HG03159 (cell line): ENCODE data around the gene ZBTB24.

Source experiments
- ATAC-seq: cut with Tn5 transposase; IDR thresholded peaks from one replicate; pipeline ENCODE4 v1.9.1; 2021; ENCODE audit warnings: mild to moderate bottlenecking, moderate library complexity; ENCODE audit not compliant: unreplicated experiment

Gene ZBTB24

GRCh38 chr6:109434456-109434855 lies 48.6 kb downstream of the ZBTB24 start:
- ATAC-seq, result no peak

GRCh38 chr6:109429496-109429895 lies 53.5 kb downstream of the ZBTB24 start:
- no peak for ATAC-seq

GRCh38 chr6:109428889-109429477 lies 54.0 kb downstream of the ZBTB24 start:
- ATAC-seq, result no peak

GRCh38 chr6:109424946-109425345 lies 58.1 kb downstream of the ZBTB24 start:
- ATAC-seq, result no peak

GRCh38 chr6:109421184-109421583 lies 61.8 kb downstream of the ZBTB24 start:
- no peak for ATAC-seq

- no peak for ATAC-seq
Measured at GRCh38 chr6:109420751-109421150, 62.3 kb downstream of the ZBTB24 start.

GRCh38 chr6:109417646-109418045 lies 65.4 kb downstream of the ZBTB24 start:
- no peak for ATAC-seq
